NCI-H2196 treated with DMSO at 0.1 percent for 48 hours (cell line): ENCODE measurements around the gene PARVA.

Experiments used
- DNase-seq: peaks from one replicate; lab custom pipeline; 2025; ENCODE audit not compliant: unreplicated experiment; lab: John Stamatoyannopoulos, UW

PARVA gene

DNA sequence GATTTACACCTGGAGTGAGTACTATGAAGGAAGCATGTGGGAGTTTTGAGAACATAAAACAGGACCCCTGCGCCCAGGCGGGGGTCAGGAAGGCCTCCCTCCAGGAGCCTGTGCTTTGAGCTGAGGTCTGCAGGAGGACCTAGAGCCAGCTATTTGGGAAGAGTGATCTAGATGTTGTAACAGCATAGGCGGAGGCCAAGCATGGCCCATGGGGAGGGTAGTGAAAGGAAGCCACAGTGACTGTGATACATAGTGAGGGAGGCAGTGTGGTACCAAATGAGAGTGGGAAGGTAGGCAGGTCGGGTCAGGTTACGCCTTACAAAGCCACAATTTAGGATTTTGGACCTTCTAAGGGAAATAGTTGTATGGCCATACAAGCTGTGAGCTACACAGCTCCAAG is 147.5 kb downstream of the PARVA start:
- DNase-seq: no peak

DNA sequence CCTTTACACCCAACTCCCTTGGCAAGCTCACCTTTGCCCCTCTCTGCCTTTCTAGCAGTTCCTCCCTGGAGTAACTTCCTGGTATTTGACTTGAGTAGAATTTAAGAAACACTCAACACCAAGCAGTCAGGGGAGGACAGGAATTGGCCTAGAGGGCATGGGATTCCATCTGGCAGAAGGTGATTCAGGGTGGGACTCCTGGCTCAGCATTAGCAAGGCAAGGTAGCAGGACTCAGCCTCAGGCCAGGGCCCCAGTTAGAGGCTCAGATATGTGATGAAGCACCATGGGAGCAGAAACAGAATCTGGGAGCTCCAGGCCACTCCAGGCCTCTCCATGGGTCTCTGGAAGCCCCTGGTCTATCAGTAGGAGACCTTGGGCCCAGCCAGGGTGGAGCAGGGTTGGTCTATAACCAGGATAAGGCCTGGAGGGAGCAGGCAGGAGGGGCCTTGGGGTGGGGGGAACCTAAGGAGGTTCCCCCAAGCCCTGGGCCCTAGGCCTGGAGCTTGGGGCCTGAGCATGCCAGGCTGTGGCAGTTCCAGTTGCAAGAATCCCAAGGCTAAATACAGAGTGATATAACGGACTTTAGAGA is 148.2 kb downstream of the PARVA start:
- no peak for DNase-seq

DNA sequence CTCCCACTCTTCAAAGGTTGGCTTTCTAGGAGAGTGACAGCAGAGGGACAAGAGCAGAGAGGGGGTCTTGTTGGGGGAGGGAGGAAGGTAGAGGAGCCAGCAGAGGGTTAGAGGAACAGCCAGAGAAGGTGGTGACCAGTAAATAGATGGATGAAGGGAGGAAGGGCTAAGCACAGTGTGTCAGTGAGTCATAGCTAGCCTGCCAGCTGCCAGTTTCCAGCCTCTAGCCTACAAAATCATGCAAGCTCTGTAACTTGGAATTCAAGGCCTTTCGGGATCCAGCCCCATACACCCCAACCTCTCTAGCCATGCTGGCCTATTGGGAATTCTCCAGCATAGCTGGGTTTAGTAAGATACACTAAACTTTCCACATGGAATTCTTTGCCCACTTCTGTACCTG is 149.4 kb downstream of the PARVA start:
- no peak for DNase-seq

GRCh38 chr11:12528487-12528886 is 151.1 kb downstream of the PARVA start:
- no peak for DNase-seq

DNA sequence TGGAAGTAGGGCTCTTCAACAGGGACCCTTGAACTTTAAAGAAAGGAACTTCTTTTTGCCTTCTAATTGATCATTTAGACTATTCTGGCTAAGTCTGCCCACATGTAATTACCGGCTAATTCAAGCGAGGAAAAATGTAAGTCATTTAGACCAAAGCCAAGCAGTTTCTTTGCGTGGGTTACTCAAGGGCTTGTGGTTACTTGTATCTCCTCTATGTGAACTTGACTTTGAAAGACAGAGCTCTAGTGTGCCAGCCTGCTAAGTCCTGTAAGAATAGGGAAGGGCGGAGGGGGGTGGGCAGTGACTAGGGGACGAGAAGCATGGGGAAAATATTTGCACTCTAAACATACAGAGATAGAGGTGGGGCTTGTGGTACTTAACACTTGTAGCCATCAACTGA is 151.7 kb downstream of the PARVA start:
- DNase-seq: no peak

DNA sequence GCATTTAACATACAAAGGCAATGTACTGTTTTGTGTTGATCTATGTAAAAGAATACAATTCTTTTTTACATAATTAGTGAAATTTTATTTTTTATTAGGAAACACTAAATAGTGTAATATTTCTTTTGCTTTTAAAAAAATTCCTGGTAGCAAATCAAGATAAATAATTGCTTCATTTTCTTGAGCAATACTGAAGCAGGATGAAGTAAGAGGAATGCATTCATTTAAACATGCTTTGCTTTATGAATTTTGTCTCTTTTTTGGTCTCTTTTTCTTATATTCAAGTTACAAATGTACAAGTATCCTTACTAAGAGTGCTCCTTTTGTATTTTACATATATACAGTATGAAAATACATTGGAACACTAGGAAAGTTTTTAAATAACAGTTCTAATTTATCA is 152.4 kb downstream of the PARVA start:
- DNase-seq: no peak

DNA sequence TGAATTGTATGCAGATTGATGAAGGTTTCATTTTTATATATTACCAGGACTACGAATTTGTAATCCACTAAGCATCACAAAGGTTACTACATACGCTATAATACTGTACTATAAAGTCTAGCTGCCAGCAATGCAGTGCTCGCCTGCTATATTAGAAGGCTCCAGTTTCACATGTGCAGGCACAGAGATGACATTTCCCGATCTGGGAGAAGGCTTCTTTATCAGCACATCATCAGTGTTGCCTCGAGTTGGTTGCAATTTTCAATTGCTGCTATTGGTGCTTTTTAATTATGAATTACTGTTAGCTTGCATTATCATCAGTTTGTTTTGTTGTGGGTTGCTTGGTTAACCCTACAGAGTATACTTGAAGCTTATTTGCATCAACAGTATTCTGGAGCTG is 153.6 kb downstream of the PARVA start:
- DNase-seq: no peak

DNA sequence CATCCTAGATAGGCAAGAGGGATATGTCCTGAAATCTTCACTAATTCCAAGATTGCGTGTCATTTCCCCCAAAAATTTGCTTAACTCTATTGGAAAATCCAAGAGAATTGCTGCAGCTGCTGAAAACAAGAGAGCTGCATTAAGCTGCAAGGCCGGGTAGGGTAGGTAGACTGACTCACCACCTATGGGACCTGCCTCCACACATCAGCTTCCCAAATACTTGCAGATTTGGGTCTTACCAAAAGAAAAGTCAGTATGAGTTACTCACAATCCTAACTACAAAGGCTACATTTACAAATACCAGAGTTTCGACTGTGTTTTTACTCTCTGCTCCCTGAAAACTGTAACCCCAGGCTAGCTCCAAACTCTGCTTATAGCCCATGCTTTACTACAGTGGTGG is 154.3 kb downstream of the PARVA start:
- DNase-seq: no peak

DNA sequence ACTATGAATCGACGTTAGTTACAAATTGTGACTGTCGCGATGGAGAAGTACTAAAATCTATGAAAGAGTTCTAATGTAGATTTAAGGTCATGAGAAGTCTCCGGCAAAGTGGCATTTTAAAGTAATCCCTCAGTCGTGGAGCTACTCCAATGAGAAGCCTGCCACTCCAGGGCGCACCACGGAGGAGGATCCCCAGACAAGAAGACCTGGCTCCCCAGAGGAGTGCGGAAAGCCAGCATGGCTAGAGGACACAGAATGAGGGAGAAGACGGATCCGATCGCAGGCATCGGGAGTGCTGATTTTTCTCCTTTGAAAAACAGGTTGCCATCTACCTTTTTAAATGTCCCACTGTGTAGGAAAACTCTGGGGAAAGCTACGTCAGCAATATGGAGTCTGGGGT is 155.2 kb downstream of the PARVA start:
- no peak for DNase-seq

GRCh38 chr11:12534549-12534948 is 157.2 kb downstream of the PARVA start:
- no peak for DNase-seq

DNA sequence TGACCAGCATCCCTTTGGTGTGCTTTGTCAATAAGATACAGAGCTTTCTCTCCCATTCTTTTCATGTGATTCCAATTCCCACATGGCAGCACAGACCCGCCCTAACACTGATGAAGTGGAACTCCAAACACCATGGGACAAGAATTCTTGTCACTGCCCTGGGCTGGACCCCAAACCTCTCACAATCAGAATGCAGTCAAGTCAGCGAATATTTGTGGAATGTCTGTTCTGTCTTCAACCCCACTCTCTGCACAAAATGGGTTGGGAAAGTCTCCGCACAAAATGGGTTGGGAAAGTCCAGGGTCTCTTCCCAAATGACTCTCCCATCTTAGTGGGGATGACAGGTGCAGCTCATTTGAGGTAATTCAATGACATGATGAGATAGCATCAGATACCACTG is 157.9 kb downstream of the PARVA start:
- no peak for DNase-seq

- DNase-seq: no peak
These were observed 159.2 kb downstream of the PARVA start for GRCh38 chr11:12536566-12536965.

GRCh38 chr11:12537778-12538401 is 160.5 kb downstream of the PARVA start:
- no peak for DNase-seq

DNA sequence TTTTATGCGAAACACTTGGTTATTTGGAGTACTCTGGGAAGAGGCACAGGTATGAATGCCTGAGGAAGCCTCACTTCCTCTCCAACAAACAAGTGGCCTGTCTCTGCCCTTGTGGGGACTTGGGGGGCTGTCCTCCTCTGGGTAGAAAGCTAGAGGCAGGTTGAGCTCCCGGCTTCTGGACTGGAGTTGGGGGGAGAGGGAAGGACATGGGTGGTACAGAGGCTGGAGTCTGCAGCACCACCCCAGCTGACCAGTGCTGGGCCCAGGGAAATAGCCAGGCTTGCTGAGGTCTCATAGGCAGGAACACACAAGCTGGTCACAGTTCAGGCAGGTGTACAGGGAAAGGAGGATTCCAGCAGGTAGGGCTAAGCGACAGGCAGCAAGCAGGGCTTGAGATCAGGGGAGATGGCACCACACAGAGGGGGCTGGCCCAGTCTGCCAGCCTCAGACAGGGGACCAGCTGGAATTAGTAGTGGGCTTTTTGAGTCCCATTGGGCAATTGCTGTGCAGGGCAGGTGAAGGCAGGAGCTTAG is 161.6 kb downstream of the PARVA start:
- DNase-seq: no peak

DNA sequence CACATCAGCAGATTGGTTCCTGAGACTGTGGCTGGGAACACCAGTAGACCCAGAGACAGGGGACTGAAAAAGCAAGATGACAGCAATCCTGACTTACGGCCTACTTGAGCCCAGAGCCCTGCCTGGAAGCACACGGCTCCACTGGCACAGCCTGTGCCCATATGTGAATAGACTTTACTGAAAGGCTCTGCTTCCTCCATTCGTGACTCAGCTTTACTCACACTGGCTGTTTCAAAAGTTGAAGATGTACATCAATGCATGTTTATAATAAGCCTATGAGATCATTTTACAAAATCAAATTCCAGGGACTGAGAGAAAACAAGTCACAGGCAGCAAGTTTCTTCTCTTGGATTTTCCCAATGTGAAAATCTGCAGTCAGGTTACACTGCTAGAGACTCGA is 162.2 kb downstream of the PARVA start:
- DNase-seq: no peak

GRCh38 chr11:12540075-12540680 is 162.8 kb downstream of the PARVA start:
- DNase-seq: no peak

DNA sequence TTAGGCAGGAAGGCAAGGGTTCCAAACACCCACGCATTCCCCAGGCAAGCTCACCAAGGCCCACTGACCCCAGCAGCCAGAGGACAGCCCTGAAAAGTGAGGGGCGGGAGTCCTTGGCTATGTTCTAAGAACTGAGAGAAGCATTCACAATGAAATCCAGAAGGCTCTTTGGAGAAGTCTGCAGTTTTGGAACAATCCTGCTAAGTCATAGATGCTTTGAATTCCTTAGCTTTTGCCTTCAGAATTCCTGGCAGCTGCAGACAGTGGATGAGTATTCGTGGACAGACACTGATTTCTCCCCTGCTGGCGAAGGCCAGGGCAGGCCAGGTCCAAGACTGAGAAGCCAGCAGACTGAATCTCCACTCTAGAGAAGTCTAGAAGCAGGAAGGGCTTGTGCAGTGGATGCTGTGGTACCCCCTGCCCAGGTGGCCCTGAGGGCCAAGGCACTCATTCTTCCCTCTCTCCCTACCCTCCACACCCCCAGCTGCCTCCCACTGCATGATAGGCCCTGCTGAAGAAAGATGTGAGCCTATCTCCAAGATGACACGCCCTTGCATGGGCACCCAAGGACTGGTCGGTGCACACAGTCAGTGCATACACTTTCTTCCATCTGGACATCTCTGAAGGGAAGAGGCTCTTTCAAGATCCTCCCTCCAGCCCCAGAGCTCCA is 163.7 kb downstream of the PARVA start:
- DNase-seq: no peak

DNA sequence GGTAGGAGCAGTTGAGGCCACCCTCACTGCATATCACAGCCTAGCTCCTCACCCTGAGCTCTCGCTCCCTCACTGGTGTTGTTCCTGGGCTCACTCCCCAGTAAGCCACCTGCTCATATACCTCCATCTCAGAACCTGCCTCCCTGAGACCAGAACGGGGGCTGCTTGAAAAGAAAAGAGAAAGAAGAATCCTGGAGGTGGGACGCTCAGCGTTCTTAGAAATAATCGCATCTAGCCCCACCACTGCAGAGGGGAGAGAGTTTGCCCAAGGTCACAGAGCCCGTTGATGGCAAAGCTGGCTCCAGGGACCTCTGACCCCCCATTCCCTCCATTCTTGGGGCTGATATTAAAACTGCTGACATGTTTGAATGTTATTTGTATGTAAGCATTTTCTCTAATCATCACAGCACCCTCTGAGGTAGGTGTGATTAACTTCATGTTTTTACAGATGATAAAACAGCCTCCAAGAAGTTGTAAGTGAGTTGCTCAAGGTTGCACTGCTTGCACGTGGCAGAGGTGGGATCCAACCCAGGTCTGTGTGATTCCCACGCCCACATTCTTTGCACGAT is 164.3 kb downstream of the PARVA start:
- DNase-seq: no peak

- DNase-seq: no peak
These were observed 165.0 kb downstream of the PARVA start for GRCh38 chr11:12542186-12542935.

- DNase-seq: no peak
These were observed 166.4 kb downstream of the PARVA start for GRCh38 chr11:12543596-12544415.
